ENCODE results near the gene MMP2. TPM values are rescaled to one million over a fixed set of nuclear protein-coding genes. Genes with fewer than 3 reads are reported as not detected.
A peak's percentile ranks its signal among the peaks of the same experiment; 100 is the strongest.

The MMP2 gene
- total RNA-seq, 2 donors from 2014 or later = 539 to 826 TPM

DNA sequence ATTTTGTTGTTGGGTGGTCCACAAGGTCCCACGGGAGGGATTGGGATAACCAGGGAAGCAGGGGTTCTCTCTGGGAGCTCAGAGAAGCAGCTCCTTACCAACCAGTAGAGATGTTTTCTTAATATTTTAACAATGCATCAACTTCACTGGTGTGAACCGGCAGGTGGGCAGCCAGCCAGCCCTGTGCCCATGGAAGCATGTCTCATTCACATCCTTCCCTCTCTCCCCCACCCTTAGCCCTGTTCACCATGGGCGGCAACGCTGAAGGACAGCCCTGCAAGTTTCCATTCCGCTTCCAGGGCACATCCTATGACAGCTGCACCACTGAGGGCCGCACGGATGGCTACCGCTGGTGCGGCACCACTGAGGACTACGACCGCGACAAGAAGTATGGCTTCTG, 9.3 kb downstream of the MMP2 start:
- no peak for DNase-seq (ENCODE audit: low spot score)
- intact Hi-C loops (cut with DNase I) = loop anchor here in 1 of 2 donors (10.0 kb wide), 1 partner anchor 706 kb away; the partner anchor contains the start of gene GNAO1

DNA sequence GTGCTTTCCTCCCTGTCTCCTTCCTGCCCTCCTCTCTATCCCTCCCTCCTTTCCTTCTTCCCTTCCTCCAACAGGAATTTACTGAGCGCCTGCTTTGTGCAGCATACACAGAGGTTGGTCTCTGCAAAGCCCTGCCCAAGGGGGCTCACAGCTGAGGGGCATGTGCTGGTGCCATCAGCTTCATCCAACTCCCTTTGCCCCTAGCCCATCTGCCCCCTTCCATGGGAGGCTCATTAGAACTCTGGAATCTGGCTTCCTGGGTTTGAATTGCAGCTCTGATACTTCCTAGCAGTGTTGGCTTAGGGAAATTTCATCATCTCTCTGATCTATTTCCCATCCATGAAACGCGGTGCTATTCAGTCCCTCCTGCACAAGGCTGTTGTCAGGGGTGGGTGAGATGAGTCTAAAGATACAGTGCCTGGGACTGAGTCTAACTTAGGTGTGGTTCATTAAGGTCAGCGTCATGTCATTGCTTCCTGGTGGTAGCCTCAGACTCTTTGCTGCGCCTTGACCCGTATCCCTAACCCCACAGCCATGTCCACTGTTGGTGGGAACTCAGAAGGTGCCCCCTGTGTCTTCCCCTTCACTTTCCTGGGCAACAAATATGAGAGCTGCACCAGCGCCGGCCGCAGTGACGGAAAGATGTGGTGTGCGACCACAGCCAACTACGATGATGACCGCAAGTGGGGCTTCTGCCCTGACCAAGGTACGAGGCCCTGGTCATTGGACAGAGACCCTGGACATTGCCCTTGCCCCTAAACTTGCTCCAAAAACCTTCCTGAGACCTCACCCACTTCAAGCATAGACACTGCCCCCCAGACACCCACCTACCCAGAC, 10.3 kb downstream of the MMP2 start:
- no peak for DNase-seq (ENCODE audit: low spot score)
- intact Hi-C loops (cut with DNase I) = loop anchor here in 1 of 2 donors (10.0 kb wide), 1 partner anchor 705 kb away; the partner anchor contains the start of gene GNAO1

DNA sequence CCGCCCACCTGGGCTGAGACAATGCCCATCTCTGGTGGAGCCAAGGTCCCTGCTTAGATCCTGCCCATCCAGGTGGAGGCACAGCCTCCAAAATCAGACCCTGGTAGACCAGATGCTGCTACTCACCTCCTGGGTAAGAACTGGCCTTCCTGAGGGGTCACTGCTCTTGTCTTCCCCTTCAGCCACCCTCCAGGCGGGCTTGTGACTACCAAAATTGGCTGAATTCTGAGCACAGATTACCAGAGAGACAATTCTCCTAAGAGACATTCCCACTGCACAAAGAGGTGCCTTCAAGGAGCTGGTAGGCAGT, 10.9 kb downstream of the MMP2 start:
- DNase-seq (ENCODE audit: low spot score) = no peak
- intact Hi-C loops (cut with DNase I) = loop anchor here in 1 of 2 donors (10.0 kb wide), 1 partner anchor 705 kb away; the partner anchor contains the start of gene GNAO1

- DNase-seq (ENCODE audit: low spot score) = no peak
Measured at GRCh38 chr16:55490301-55490700, 11.3 kb downstream of the MMP2 start.

GRCh38 chr16:55491691-55492090, 12.7 kb downstream of the MMP2 start:
- no peak for DNase-seq (ENCODE audit: low spot score)
- intact Hi-C loops (cut with DNase I) = no loop called here

More at GRCh38 chr16:55490301-55490700, 11.3 kb downstream of the MMP2 start:
- intact Hi-C loops (cut with DNase I) = no loop called here

- intact Hi-C loops (cut with DNase I) = no loop called here
- DNase-seq (ENCODE audit: low spot score) = no peak
Measured at GRCh38 chr16:55492756-55493380, 13.9 kb downstream of the MMP2 start.

DNA sequence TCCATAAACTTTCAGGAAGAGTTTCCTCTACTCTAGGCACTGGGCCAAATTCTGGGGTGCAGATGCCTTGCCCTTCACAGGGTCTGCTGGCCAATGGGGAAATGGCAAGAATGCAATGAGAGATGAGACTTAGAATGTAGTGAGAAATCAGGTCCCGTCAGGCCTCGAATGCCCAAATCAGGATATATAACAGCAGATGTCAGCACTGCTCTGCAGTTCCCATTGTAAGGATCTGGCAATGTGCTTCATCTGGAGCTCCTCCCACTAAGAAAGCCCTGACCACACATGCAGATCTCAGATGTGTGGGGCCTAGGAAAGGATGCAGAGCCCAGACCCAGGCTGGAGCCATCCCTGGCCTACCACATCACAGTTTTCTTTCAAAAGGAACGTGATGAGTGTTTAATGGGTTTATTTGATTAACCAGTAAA, 16.0 kb downstream of the MMP2 start:
- intact Hi-C loops (cut with DNase I) = no loop called here

GRCh38 chr16:55495616-55496289, 16.8 kb downstream of the MMP2 start:
- DNase-seq (ENCODE audit: low spot score) = no peak

More for the DNA sequence above, 16.0 kb downstream of the MMP2 start:
- no peak for DNase-seq (ENCODE audit: low spot score)

GRCh38 chr16:55496509-55497145, 17.6 kb downstream of the MMP2 start:
- DNase-seq (ENCODE audit: low spot score) = no peak

More at GRCh38 chr16:55495616-55496289, 16.8 kb downstream of the MMP2 start:
- intact Hi-C loops (cut with DNase I) = no loop called here

DNA sequence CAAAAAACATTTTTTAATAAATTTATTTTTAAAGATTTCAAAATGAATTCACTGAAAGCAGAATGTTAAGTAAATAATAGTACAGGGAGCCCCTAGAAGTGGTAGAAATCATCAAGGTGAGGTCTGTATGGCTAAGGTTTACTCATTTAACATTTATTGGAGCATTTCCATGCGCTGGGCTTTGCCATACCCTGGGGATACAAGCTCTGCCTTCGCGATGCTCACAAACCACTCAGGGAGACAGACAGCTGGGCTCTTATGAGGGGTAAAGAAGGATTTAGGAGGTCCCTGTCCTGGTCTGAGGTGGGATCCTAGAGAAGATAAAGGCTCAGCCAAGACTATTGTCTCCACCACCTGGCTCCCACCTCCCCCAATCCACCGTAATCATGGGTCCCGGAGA, 18.6 kb downstream of the MMP2 start:
- no peak for DNase-seq (ENCODE audit: low spot score)
- intact Hi-C loops (cut with DNase I) = no loop called here

More at GRCh38 chr16:55496509-55497145, 17.6 kb downstream of the MMP2 start:
- intact Hi-C loops (cut with DNase I) = no loop called here

DNA sequence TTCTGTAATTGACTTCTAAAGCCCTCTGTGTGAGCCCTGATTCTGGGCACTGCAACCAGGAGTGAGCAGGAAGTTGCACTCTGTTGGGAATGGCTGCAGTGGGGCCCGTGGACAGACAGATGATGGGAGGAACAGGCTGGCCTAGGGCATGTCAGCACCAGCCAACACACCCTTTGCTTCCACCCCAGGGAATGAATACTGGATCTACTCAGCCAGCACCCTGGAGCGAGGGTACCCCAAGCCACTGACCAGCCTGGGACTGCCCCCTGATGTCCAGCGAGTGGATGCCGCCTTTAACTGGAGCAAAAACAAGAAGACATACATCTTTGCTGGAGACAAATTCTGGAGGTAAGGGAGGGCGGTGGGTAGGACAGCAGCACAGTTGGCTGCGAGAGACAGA, 19.1 kb downstream of the MMP2 start:
- intact Hi-C loops (cut with DNase I) = no loop called here
- no peak for DNase-seq (ENCODE audit: low spot score)

DNA sequence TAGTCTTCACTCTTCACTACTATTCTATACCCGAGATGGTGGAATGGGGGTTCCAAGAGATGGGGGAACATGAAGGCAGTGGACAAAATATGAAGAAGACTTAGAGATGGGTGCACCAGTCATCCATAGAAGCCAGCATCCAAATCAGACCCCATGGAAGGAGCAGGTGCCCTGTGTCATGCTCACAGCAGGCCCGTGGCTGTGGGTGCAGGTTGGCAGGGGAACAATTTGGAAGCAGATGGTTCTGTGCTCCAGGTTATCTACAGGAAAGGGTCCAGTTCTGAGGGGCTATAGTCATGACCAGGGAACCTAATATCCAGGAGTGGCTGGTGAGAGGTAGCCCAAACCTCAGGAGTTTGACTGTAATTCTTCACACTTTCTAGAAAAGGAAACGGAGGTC, 20.3 kb downstream of the MMP2 start:
- no peak for DNase-seq (ENCODE audit: low spot score)
- intact Hi-C loops (cut with DNase I) = no loop called here

GRCh38 chr16:55499951-55500529, 21.0 kb downstream of the MMP2 start:
- intact Hi-C loops (cut with DNase I) = no loop called here
- DNase-seq (ENCODE audit: low spot score) = peak; percentile 79

GRCh38 chr16:55500530-55501011, 21.6 kb downstream of the MMP2 start:
- DNase-seq (ENCODE audit: low spot score) = peak; percentile 80
- intact Hi-C loops (cut with DNase I) = no loop called here

GRCh38 chr16:55501549-55502322, 22.7 kb downstream of the MMP2 start:
- intact Hi-C loops (cut with DNase I) = no loop called here
- DNase-seq (ENCODE audit: low spot score) = no peak

GRCh38 chr16:55502801-55503366, 23.9 kb downstream of the MMP2 start:
- intact Hi-C loops (cut with DNase I) = no loop called here

DNA sequence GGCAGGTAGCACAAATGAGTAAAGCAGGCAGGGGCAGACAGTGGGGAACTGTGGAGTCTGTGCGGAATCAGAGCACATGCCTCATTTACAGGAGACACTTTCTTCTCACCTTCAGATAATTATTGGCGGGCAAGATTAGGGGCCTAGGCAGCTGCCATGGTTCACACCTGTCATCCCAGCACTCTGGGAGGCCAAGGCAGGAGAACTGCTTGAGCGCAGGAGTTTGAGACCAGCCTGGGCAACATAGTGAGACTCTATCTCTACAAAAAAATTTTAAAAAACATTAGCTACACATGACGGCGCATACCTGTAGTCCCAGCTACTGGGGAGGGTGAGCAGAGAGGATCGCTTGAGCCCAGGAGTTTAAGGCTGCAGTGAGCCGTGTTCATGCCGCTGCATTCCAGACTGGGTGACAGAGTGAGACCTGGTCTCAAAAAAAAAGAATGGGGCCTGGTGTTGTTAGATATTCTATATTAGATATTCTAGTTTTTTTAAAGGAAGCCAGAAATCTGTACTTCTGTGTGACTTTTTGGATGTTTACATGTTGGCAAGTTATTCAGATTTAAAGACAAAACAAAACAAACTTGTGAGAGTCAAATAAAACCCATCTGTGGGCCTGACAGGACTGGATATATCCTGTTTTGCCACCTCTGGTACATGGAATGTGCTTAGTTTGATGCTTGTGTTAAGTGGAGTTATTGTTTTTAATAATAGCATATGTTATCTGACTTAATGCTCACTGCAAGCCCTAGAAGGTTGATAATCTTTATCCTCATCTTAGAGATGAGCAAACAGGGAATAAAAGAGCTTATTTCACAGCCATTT, 24.9 kb downstream of the MMP2 start:
- no peak for DNase-seq (ENCODE audit: low spot score)
- intact Hi-C loops (cut with DNase I) = no loop called here

More at GRCh38 chr16:55502801-55503366, 23.9 kb downstream of the MMP2 start:
- peak; percentile 94 for DNase-seq (ENCODE audit: low spot score)
